ENCODE measurements around the gene ZSWIM1. TPM values are rescaled to one million over a fixed set of nuclear protein-coding genes. Genes with fewer than 3 reads are reported as not detected.

The ZSWIM1 gene
- total and polyA plus RNA-seq, 2 of the 4 experiments (the other 2 are of a cell fraction): 4.2 to 10.0 TPM

- H2AK9ac ChIP-seq (replicated peaks; ENCODE audit: low read depth, low read length, poor library complexity): no peak overlapping the region
- ATAC-seq (ENCODE audit: low read depth): no peak
- H3K27ac ChIP-seq (ENCODE audit: insufficient read depth, low read length): peak overlapping the region; percentile 89; the same call in 1 of the 2 replicates
- peak overlapping the region; percentile 70; the same call in 1 of the 2 replicates for H2AK5ac ChIP-seq (ENCODE audit: low read depth, low read length)
- H4K5ac ChIP-seq (ENCODE audit: low read depth, low read length): peak overlapping the region; percentile 57
- H3K56ac ChIP-seq (ENCODE audit: extremely low read depth, insufficient read depth, low read length): no peak overlapping the region; the same call in 1 of the 2 replicates
- no peaks in the 10 kb centered on the region for H3K79me1 ChIP-seq (ENCODE audit: low read depth in 1 of 2, low read length in 2 of 2)
- H2AFZ ChIP-seq (replicated peaks; ENCODE audit: low read length, poor library complexity): peak overlapping the region; percentile 35
- DNase-seq: peak; percentile 75
- no TSS peak for BruUV-seq (replicated peaks)
- no peaks in the 10 kb centered on the region for H3K9me3 ChIP-seq (ENCODE audit: control insufficient read depth, insufficient read depth, low read length)
- no peak overlapping the region for H4K91ac ChIP-seq (ENCODE audit: insufficient read depth, low read depth, low read length)
- ChIA-PET CTCF (no interaction called here), POLR2A (ENCODE audit: unreplicated experiment) (no interaction called here)
- peak overlapping the region; percentile 24 for H3K4ac ChIP-seq (ENCODE audit: low read depth, low read length)
- 0 out of 2 replicates have a peak overlapping the region, but pooled peaks have one; percentile 16 for H3K14ac ChIP-seq (replicated peaks; ENCODE audit: low read depth, low read length)
- no peak overlapping the region for H2BK5ac ChIP-seq (ENCODE audit: low read depth, low read length, poor library complexity, severe bottlenecking)
- no peaks in the 10 kb centered on the region; the same call in 1 of the 2 replicates for H3K9me1 ChIP-seq (ENCODE audit: insufficient read depth, low read length)
- no peak for TF ChIP-seq CTCF (conservative IDR thresholded peaks at IDR 0.05; ENCODE audit: low read depth, low read length)
- no peak for TF ChIP-seq FOS (IDR thresholded peaks at IDR 0.05; ENCODE audit: low read depth, low read length)
- TF ChIP-seq ELK1 (IDR thresholded peaks at IDR 0.05; ENCODE audit: borderline replicate concordance, low read depth, low read length): no peak
- TF ChIP-seq RCOR1 (IDR thresholded peaks at IDR 0.05; ENCODE audit: insufficient replicate concordance, low read length): no peak
- TF ChIP-seq SMC3 (IDR thresholded peaks at IDR 0.05; ENCODE audit: low read depth, low read length): no peak
- no peak for TF ChIP-seq RFX5 (IDR thresholded peaks at IDR 0.05; ENCODE audit: low read depth, low read length)
- TF ChIP-seq BHLHE40 (IDR thresholded peaks at IDR 0.05; ENCODE audit: low read depth, low read length): no peak
- no peak for TF ChIP-seq NFE2L2 (IDR thresholded peaks at IDR 0.05; ENCODE audit: low read depth, low read length)
- no peak for TF ChIP-seq USF2 (IDR thresholded peaks at IDR 0.05; ENCODE audit: low read depth, low read length)
- no peak for TF ChIP-seq MAZ (IDR thresholded peaks at IDR 0.05; ENCODE audit: borderline replicate concordance, low read depth, low read length)
- no peak for TF ChIP-seq POLR2A (IDR thresholded peaks at IDR 0.05; ENCODE audit: low read depth, low read length)
- TF ChIP-seq RAD21 (IDR thresholded peaks at IDR 0.05; ENCODE audit: low read length): no peak
- no peak for TF ChIP-seq CHD1 (IDR thresholded peaks at IDR 0.05; ENCODE audit: low read depth, low read length)
- no peak for TF ChIP-seq CEBPB (IDR thresholded peaks at IDR 0.05; ENCODE audit: low read depth, low read length)
- no peak for TF ChIP-seq MXI1 (IDR thresholded peaks at IDR 0.05; ENCODE audit: borderline replicate concordance, low read depth, low read length)
- TF ChIP-seq MAFK (IDR thresholded peaks at IDR 0.05; ENCODE audit: low read depth, low read length): no peak
- WGBS, 2 experiments (ENCODE audit: extremely low coverage in 2 of 2, insufficient read length in 1 of 2): no CpG with 5 or more reads among the region's 5 CpGs
- H2BK120ac ChIP-seq (ENCODE audit: low read depth, low read length): no peak overlapping the region
- dilution Hi-C loops (cut with HindIII; ENCODE audit: low sequenced_read_pairs, unreplicated experiment) (no loop called here), in situ Hi-C loops (cut with MboI; ENCODE audit: low sequenced_read_pairs) (loop anchor here (25.0 kb wide), 1 partner anchor 580 kb away; the partner anchor contains the start of gene SDC4), intact Hi-C loops (cut with micrococcal nuclease) (no loop called here)
- peak overlapping the region; percentile 37 to 42; a peak in 3 of 4 replicates for H4K8ac ChIP-seq (ENCODE audit: low read depth in 2 of 2, low read length in 2 of 2)
- no peak overlapping the region; the same call in 2 of the 3 replicates for H2BK15ac ChIP-seq (ENCODE audit: low read depth, low read length)
- H3K23ac ChIP-seq (ENCODE audit: low read depth, low read length): 0 out of 2 replicates have a peak overlapping the region, but pooled peaks have one; percentile 13
- peak overlapping the region; percentile 46; the same call in 1 of the 2 replicates for H3K18ac ChIP-seq (ENCODE audit: low read depth, low read length)
- H3K4me2 ChIP-seq (ENCODE audit: low read depth, low read length): no peak overlapping the region
- no peak overlapping the region for H3K9ac ChIP-seq (ENCODE audit: low read depth, low read length)
- no peaks in the 10 kb centered on the region for H3K27me3 ChIP-seq (ENCODE audit: control insufficient read depth, insufficient read depth, low read length)
- H3K4me1 ChIP-seq (ENCODE audit: control insufficient read depth, insufficient read depth, low read length): peaks cover 27% of the 10 kb centered on the region
- no peaks in the 10 kb centered on the region for H4K20me1 ChIP-seq (ENCODE audit: insufficient read depth, low read length)
- H2BK20ac ChIP-seq (ENCODE audit: low read depth, low read length): no peak overlapping the region
- H3K36me3 ChIP-seq (ENCODE audit: control insufficient read depth, insufficient read depth, low read length): no peaks in the 10 kb centered on the region
- H3K4me3 ChIP-seq (ENCODE audit: insufficient read depth, low read depth, low read length): no peak overlapping the region
These were observed 36.7 kb downstream of the ZSWIM1 start for GRCh38 chr20:45917790-45918141.
